Body of pancreas (tissue), 4 donors: ENCODE measurements around the gene CST7. TPM values are rescaled to one million over a fixed set of nuclear protein-coding genes. Genes with fewer than 3 reads are reported as not detected.

ENCODE experiments used
- ATAC-seq: fragments of 150-250 bp; one replicate; pipeline ENCODE4 v1.9.1; 2016
- DNase-seq, 4 donors: peaks; one replicate each; pipeline ENCODE4 v3.0.0-alpha.2; 2019
- H3K27ac ChIP-seq, 4 donors: fragments of 200-600 bp; sonication (generic); 1 replicate in 3 of 4; 2 replicates in 1 of 4; pipeline versions ENCODE4 v1.5.1 to v1.6.1; 2016 to 2019; ENCODE audit warnings: mild to moderate bottlenecking in 1 of 4, mixed read lengths in 1 of 4, moderate library complexity in 1 of 4
- H3K27me3 ChIP-seq, 2 donors: fragments of 200-600 bp; sonication (generic); one replicate each; pipeline ENCODE4 v1.6.0; 2016; ENCODE audit warnings: mild to moderate bottlenecking in 1 of 2
- H3K36me3 ChIP-seq, 2 donors: fragments of 200-600 bp; sonication (generic); replicated peaks in 1 of 2; 2 replicates each; pipeline ENCODE4 v1.5.1; 2016; ENCODE audit warnings: low read depth in 2 of 2; ENCODE audit not compliant: insufficient read depth in 1 of 2
- H3K4me1 ChIP-seq: fragments of 200-600 bp; sonication (generic); one replicate; pipeline ENCODE4 v1.6.0; 2016
- H3K4me3 ChIP-seq, 2 donors: fragments of 200-600 bp; sonication (generic); 1 replicate in 1 of 2; 2 replicates in 1 of 2; pipeline ENCODE4 v1.5.1; 2016 to 2019
- H3K9me3 ChIP-seq, 3 donors: fragments of 200-600 bp; sonication (generic); 1 replicate in 2 of 3; 2 replicates in 1 of 3; pipeline ENCODE4 v1.5.1; 2016
- POLR2A ChIP-seq, 3 donors: fragments of 450-650 bp; IDR thresholded peaks; one replicate each; pipeline ENCODE4 v1.6.1; 2016; ENCODE audit warnings: antibody characterized with exemption in 3 of 3, mild to moderate bottlenecking in 2 of 3
- WGBS, 2 donors: methylation state at CpG; one replicate each; pipeline ENCODE4 v1.1.5; 2017; 5-methylcytosine and 5-hydroxymethylcytosine counted together
- intact Hi-C: fragments of 100-400 bp; cut with DNase I; formaldehyde crosslinking; loops from one replicate; pipeline ENCODE4 v1.15.1; 2023
- total RNA-seq, 2 donors: library from RNA; depleted of rRNA; stranded (reverse); fragments of >200 nt; gene quantifications; one replicate each; pipeline ENCODE4 v1.1.0, GENCODE V29; 2016
- TF ChIP-seq, protein P1 (sequence below), 7 experiments: fragments of 450-650 bp in 4 of 7; fragments of 200-600 bp in 3 of 7; sonication (generic) in 3 of 7; IDR thresholded peaks; one replicate each; pipeline ENCODE4 v1.5.1; 2016 to 2019; ENCODE audit warnings: antibody characterized with exemption in 7 of 7

The CST7 gene
- total RNA-seq, 2 donors from 2014 or later: 1.8 to 4.0 TPM

DNA sequence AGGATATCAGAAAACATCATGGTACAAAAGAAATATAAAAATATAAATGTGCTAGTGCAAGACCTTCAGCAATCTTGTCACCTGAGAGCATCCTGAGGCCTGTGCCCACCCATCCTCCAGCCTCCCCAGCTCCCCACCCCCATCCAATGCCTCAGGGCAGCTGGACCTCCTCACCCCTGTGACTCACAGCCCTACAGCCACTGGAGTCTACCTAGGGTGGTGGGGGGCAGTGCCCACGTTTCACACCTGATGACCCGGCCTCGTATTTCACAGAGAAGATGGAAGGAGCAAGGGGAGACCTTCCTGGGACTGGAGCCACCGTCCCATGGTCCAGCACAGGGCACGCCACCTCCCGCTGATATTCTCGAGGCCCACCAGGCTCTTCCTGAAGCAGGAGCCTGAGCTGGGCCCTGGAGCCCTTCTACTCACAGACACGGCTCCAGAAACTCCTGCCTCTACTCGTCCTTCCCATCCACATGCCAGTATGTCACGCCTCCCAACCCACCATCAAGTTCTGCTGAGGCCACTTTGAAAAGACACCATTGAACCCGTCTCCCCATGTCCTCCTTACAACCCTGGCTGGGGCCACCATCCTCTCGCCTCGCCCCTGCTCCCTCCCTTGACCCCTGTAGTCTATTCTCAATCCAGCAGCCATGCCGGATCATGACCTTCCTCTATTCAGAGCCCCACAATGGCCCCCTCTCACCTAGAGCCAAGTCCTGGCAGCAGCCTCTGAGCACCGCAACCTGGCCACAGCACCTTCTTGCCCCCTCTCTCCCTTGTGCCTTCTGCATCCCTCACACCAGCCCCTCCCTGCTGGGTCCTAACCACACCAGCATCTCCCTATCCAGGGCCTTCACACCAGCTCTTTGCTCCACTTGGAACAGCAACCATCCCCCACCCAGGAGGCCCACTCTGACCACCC is 30.2 kb downstream of the CST7 start:
- Histone ChIP-seq H3K27me3 (no peaks in the 10 kb centered on the region), H3K9me3 (no peaks in the 10 kb centered on the region), H3K27ac (no peak overlapping the region), H3K4me1 (no peaks in the 10 kb centered on the region), H3K4me3 (no peak overlapping the region), H3K36me3 (no peaks in the 10 kb centered on the region)
- ATAC-seq: no peak
- no peak for TF ChIP-seq POLR2A (IDR thresholded peaks at IDR 0.05)
- TF ChIP-seq, protein P1, sequence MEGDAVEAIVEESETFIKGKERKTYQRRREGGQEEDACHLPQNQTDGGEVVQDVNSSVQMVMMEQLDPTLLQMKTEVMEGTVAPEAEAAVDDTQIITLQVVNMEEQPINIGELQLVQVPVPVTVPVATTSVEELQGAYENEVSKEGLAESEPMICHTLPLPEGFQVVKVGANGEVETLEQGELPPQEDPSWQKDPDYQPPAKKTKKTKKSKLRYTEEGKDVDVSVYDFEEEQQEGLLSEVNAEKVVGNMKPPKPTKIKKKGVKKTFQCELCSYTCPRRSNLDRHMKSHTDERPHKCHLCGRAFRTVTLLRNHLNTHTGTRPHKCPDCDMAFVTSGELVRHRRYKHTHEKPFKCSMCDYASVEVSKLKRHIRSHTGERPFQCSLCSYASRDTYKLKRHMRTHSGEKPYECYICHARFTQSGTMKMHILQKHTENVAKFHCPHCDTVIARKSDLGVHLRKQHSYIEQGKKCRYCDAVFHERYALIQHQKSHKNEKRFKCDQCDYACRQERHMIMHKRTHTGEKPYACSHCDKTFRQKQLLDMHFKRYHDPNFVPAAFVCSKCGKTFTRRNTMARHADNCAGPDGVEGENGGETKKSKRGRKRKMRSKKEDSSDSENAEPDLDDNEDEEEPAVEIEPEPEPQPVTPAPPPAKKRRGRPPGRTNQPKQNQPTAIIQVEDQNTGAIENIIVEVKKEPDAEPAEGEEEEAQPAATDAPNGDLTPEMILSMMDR (IDR thresholded peaks at IDR 0.05): no peak
- no peak for DNase-seq
- intact Hi-C loops: no loop called here
- WGBS, 2 donors: 94 to 96% methylated on average over 12 to 15 of the region's 15 CpGs

DNA sequence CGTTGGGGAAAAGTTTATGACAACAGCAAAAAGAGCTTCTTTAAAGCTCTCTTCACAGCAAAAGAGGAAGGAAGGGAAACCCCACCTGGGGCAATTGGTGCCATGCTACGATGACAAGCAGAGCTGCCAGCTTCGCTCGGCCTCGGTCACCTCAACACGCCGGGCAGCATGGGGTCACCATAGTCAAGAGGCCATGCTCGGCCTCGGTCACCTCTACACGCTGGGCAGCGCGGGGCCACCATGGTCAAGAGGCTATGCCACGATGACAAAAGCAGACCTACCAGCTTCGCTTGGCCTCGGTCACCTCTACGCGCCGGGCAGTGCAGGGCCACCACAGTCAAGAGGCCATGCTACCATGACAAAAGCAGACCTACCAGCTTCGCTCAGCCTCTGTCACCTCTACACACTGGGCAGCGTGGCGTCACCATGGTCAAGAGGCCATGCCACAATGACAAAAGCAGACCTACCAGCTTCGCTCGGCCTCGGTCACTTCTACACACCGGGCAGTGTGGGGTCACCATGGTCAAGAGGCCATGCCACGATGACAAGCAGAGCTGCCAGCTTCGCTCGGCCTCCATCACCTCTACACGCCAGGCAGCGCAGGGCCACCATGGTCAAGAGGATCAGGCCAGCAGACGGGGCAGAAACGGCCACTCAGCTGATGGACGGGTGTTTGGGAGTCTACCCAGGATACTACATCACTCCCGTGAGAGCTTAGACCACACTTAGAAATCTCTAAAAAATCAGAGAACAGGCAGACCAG is 31.4 kb downstream of the CST7 start:
- TF ChIP-seq, protein P1 (IDR thresholded peaks at IDR 0.05): no peak
- TF ChIP-seq POLR2A (IDR thresholded peaks at IDR 0.05): no peak
- H3K36me3 ChIP-seq: no peaks in the 10 kb centered on the region
- WGBS, 2 donors: 89 to 93% methylated on average over 33 to 34 of the region's 34 CpGs
- H3K4me1 ChIP-seq: no peaks in the 10 kb centered on the region
- DNase-seq: no peak
- H3K27me3 ChIP-seq: no peaks in the 10 kb centered on the region
- no peak overlapping the region for H3K27ac ChIP-seq
- no peak for ATAC-seq
- H3K4me3 ChIP-seq: no peak overlapping the region
- no peaks in the 10 kb centered on the region for H3K9me3 ChIP-seq
- intact Hi-C loops: no loop called here

DNA sequence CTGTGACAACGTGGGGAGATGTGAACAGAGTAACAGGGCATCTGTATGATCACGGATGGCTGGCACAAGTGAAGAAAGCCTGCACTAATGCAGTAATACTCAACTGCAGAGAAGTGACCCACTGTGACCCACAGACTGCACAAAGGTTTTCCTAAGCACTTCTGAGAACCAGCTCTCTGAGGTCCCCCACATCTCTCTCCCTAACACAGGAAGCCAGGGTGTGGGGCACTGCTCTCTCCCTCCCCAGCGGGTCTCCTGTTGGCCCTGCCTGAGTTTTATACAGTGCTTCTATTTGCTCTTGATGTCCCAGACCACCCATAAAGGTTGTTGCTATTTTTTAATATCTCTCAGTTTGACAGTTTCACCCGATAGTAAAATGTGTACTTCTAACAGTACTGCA is 32.2 kb downstream of the CST7 start:
- ATAC-seq (no peak), DNase-seq (no peak)
- intact Hi-C loops: no loop called here
- Histone ChIP-seq H3K4me1 (no peaks in the 10 kb centered on the region), H3K36me3 (no peaks in the 10 kb centered on the region), H3K27ac (no peak overlapping the region), H3K4me3 (no peak overlapping the region), H3K27me3 (no peaks in the 10 kb centered on the region), H3K9me3 (no peaks in the 10 kb centered on the region)
- 86 to 94% methylated on average over 4 of the region's 4 CpGs for WGBS, 2 donors
- TF ChIP-seq, protein P1 (IDR thresholded peaks at IDR 0.05): no peak
- TF ChIP-seq POLR2A (IDR thresholded peaks at IDR 0.05): no peak

DNA sequence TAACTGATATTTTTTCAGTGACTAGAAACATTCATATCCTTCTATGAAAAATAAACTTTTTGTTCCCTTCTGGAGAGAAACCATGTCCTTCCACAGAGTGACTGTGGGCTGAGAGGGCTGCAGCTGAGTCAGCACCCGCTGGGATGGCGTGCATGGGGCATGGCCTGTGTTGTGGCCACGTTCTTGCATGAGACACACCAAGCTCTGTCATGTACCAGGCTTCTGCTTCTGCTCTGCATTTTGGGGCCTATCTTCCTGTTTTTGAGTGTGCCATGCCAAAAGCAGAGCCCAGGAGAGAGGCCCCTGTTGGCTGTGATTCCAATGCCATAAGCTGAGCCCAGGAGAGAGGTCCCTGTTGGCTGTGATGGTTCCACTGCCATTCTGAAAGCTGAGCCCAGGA is 32.7 kb downstream of the CST7 start:
- intact Hi-C loops: no loop called here

More for the DNA sequence above, 32.7 kb downstream of the CST7 start:
- Histone ChIP-seq H3K4me3 (no peak overlapping the region), H3K27me3 (no peaks in the 10 kb centered on the region), H3K9me3 (no peaks in the 10 kb centered on the region), H3K27ac (no peak overlapping the region), H3K4me1 (no peaks in the 10 kb centered on the region), H3K36me3 (no peaks in the 10 kb centered on the region)
- ATAC-seq (no peak), DNase-seq (peak in 1 of 4 donors; percentile 62)
- TF ChIP-seq, protein P1 (IDR thresholded peaks at IDR 0.05): no peak
- no peak for TF ChIP-seq POLR2A (IDR thresholded peaks at IDR 0.05)
- WGBS, 2 donors: 88 to 89% methylated on average over 3 of the region's 3 CpGs
